Subcutaneous adipose tissue (tissue), 4 donors: ENCODE data around the gene BTLA. TPM values are rescaled to one million over a fixed set of nuclear protein-coding genes. Genes with fewer than 3 reads are reported as not detected.

ENCODE experiments used
- total RNA-seq, 4 donors: library from RNA; depleted of rRNA; stranded (reverse); fragments of >200 nt; gene quantifications; one replicate each; pipeline ENCODE4 v1.1.0, GENCODE V29; 2016
- TF ChIP-seq, protein P1 (sequence below): fragments of 450-650 bp; IDR thresholded peaks from one replicate; pipeline ENCODE4 v1.5.1; 2016; ENCODE audit warnings: low read depth, mild to moderate bottlenecking, control low read depth, antibody characterized with exemption, moderate library complexity

Gene BTLA
- total RNA-seq, 4 donors from 2014 or later, result 1.3 to 1.5 TPM; not detected in 2

DNA sequence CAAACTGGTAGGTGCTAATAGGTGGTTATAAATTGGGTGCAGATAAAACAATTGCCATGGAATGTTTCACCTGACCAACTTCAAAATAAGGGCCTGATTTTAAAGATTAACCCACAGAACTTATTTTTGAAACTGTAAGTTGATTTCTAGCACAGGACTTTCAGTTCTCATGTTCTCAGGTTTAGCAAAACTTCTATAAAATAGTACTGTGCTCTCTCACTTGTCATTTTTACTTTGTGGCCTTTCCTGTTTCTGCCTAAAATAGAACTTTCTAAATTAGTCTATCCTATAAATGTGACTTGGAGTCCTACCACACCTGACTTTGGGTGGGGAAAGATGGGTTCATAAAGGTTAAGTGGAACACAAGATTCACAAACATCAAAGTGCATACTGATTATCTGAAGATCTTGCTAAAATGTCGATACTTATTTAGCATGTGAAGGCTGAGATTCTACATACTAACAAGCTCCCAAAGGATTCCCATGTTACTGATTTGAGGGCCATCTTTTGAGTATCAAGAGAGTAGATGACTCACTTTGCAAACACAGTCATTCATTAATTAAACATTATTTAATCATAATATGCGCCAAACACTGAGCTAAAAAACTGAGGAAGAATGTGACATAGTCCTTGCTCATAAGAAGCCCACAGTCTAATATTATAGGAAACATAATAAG is 38.6 kb downstream of the BTLA start:
- TF ChIP-seq, protein P1, sequence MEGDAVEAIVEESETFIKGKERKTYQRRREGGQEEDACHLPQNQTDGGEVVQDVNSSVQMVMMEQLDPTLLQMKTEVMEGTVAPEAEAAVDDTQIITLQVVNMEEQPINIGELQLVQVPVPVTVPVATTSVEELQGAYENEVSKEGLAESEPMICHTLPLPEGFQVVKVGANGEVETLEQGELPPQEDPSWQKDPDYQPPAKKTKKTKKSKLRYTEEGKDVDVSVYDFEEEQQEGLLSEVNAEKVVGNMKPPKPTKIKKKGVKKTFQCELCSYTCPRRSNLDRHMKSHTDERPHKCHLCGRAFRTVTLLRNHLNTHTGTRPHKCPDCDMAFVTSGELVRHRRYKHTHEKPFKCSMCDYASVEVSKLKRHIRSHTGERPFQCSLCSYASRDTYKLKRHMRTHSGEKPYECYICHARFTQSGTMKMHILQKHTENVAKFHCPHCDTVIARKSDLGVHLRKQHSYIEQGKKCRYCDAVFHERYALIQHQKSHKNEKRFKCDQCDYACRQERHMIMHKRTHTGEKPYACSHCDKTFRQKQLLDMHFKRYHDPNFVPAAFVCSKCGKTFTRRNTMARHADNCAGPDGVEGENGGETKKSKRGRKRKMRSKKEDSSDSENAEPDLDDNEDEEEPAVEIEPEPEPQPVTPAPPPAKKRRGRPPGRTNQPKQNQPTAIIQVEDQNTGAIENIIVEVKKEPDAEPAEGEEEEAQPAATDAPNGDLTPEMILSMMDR, result no peak

DNA sequence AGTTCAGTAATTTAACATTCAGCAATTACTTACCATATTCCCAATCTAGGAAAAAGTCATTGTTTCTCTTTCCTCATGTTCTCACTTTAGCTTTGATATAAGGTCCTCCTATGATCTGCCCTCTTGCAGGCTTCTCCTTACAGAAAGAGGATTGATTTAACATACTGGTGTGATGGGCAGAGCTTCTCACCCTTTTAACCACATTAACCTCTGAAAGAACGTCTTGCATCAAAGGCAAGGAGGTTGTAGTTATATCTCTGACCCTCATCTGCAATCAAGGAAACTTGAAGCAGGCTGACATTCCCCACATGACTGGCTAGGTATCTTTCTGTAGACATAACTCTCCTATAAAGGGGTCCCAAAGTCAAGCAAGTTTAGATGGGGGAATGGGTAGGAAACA is 39.5 kb downstream of the BTLA start:
- TF ChIP-seq, protein P1, result no peak

DNA sequence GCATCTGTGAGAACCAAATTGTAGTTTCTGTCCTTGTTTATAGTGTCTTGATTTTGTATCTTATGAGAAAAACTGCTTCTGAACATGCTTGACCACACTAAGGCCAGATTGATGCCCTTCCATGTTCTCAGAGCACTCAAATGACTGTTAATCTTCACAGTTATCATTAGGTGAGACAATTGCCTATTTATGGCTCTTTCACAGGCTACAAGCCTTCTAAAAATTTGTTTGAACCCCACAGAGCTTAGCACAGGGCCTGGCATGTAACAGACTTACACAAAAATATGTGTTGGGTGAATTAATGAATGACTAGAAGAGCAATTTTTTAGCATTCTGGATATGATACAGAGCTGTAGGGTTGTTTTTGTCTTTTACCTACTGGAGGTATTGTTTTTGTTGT is 43.1 kb downstream of the BTLA start:
- TF ChIP-seq, protein P1, result no peak

DNA sequence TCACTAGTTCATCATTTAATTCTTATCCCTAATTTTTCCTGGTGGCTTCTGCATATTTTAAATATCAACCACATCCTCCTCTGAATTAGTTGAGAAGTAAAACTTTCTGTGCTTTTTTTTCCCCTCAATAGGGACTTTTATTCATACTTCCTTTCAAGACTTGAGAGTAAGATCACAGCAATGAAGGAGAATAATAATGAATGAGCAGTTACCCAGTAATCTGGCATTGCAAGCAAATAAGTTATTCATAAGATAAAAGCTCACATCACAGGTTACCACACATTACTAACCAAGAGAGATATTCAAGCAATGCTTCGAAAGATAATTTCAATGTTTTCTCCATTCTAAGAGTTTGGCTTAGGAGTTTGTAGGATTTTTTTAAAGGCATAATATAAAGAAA is 50.3 kb downstream of the BTLA start:
- TF ChIP-seq, protein P1, result no peak

DNA sequence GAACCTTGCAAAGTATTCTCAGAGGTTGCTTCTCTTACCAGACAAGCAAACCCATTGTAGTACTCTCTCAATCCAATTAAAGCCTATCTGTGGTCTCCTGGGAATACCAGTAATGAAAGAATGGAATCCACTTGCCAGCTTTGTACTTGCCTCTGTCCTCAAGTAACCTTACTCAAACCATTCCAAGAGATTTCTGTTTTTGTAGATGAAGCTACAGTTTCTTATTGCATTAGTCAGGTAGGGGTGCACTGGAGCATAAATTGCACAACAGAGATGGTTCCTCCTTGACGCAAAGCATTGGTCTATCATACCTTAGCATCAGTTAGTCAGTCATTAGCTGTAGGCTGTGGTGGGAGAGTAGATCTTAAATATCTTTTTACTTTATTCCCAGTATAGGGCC is 52.9 kb downstream of the BTLA start:
- TF ChIP-seq, protein P1, result no peak

DNA sequence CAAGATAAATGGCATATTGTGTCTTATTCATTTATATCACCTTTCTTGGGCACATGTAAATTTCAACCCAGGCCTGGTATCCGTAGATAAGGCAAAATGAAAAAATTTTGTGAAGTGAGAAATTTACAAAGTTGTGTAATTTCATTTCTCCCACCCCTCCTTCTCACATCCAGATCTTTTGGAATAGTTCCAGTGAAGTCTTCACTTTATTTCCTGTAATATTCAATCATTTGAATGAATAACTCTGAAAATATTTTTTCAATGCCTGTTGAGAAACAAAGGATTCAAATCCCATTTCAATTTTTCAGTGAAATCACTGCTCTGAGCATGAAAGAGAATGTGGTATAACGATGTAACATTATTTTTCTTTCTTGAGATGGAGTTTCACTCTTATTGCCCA is 53.4 kb downstream of the BTLA start:
- TF ChIP-seq, protein P1, result no peak

DNA sequence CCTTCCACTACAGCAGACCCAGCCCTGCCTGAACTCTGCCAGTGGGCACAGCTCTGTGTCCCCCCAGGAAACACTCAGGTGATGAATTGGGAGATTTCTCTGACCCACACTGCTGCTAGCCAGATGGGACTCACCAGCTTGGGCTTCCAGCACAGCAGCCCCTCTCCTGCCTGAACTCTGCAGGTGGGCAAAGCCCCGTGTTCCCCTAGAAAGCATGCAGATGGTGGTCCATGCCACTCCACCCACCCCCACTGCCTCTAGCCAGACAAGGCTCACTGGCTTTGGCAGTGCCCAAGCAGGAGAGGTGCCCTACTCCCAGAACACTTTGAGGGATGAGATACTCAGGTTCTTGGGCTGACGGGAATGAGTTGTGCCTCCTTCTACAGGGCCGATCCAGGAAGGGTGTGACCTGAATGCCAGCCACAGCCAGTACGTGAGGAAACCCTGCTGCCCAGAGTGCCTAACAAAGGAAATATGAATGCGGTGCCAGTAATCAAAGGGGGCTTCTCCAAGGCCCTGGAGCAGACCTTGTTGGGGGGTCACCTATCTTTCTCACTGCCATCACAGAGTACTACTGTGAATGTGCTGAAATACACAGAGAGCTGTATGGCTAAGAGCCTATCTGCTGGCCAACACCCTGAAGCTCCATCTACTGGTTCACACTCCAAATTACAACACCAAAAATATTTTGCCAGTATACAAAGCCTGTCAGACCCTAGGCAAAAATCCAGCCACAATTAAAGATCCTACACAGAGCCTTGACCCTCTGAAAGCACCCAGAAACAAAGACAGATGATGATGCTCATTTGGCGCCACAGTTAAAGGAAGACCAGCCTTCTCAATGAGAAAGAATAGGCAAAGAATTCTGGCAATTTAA is 61.9 kb downstream of the BTLA start:
- TF ChIP-seq, protein P1, result no peak
